CMK (cell line): ENCODE measurements around the gene ITPR3.

Source experiments
- DNase-seq: peaks from one replicate; pipeline ENCODE4 v3.0.0-alpha.2; 2010; ENCODE audit warnings: low read depth

ITPR3 gene

DNA sequence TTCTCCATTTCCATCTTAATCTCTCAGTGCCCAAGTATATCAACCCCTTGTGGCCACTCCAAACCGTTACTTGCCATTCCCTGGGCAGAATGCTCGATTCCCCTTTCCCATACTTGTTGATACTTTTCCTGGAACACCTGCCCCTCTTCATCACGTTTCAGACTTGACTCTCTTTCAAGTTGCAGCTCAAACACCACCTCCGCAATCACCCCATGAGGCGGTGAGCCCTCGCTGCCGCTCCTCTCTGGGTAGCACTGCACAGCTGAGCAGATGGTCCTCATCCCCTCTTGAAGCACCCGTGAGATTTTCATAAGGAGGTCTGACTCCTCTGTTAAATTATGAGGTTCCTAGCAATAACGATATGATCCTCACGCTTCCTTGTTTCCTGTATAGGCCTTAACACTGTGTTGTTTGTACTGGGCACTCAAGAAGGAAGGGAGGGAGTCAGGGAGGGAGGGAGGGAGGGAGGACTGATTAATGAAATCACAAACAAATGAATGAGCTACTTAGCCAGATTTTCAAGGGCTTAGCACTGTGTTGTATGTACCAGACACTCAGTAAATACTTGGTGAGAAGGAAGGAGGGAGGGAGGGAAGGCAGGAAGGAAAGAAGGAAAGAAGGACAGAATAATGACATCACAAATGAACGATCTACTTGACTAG, 98.3 kb downstream of the ITPR3 start:
- DNase-seq, result no peak

DNA sequence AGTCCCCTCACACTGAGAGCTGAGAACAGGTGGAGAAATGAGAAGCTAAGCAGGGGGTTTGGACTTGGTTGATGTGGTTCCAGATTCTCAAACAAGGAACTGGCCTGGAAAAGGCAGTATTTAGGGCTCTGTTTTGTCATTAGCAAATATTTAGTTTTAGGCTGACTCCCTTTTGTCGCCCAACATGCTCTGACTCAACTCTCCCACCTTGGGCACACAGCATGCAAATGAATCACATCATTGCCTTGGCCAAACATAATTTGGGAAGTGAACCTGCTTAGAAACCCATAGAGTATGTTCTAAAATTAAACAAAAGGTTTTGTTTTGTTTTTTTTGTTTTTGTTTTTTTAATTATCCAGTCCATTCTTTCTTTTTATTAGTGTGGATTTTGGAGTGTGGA, 99.9 kb downstream of the ITPR3 start:
- no peak for DNase-seq

DNA sequence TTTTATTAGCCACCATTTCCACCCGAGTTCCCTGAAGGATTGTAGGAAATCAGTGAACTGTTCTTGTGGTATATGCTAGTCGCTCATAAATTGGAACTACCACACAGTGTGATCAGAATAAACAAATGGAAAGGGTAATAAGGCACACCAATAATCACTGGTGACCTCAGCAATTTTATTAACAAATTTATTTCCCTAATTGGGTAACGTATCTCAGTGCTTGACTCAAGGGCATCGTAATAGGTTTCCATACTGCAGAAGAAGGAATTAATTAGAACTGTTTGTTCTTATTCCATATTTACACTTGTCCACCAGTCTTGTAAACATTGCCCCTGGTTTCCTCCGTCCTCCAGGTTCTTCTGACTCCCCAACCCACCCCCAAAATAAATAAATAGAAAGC, 100.4 kb downstream of the ITPR3 start:
- DNase-seq, result no peak

DNA sequence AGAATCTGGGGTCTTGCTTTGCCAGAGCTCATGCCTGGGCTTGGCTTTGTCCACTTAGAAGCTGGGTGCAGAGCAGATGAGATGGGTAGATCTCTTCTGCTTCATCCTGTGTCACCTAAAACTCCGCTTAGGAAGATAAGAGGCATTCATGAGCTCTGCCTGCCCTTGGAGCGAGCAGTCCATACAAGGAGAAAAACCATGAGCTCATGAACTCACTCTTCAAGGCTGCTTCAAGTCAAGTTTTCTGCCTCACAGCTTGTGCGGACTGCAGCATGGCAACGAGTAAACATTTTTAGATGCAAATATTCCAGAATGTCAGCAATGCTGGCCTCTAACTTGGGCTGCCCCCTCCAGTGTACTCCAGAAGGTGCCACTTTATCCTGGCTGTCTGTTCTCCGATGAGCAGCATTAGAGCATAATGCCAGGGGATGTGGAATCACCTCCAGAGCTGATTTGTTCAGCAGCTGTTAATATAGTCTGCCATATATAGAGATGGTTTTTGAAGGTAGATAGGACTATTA, 101.0 kb downstream of the ITPR3 start:
- DNase-seq, result no peak

DNA sequence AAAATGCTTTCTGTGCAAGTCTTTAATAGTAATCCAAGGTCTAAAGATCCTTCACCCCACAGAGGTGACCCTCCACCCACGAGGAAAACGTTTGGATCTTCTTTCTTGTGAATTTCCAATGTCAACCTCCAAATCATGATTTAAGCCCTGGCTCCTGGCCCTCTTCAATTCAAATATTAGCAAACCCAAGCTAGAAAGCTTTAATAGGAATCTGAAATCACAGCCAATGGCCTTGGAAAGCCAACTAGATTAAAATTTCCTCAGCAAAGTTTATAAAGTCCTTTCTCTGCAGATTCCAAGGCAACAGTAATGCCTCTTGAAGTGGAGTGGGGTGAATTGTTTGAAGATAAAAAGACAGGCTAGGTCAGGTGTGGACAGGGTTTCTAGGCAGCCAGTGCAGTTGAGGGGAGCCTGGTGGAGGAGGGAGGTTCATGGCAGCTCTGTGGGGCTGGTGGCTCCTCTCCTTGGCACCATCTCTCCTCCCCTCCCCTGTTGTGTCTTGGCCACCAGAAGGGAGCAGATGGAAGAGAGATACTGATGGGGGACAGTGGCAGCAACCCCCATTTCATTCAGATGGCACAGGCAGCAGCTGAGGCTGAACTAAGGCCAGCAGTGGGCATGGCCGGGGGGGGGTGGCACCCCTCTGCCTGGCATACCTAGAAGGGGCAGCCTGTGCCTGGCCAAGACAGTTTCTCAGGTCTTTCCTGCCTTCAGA, 102.4 kb downstream of the ITPR3 start:
- no peak for DNase-seq

DNA sequence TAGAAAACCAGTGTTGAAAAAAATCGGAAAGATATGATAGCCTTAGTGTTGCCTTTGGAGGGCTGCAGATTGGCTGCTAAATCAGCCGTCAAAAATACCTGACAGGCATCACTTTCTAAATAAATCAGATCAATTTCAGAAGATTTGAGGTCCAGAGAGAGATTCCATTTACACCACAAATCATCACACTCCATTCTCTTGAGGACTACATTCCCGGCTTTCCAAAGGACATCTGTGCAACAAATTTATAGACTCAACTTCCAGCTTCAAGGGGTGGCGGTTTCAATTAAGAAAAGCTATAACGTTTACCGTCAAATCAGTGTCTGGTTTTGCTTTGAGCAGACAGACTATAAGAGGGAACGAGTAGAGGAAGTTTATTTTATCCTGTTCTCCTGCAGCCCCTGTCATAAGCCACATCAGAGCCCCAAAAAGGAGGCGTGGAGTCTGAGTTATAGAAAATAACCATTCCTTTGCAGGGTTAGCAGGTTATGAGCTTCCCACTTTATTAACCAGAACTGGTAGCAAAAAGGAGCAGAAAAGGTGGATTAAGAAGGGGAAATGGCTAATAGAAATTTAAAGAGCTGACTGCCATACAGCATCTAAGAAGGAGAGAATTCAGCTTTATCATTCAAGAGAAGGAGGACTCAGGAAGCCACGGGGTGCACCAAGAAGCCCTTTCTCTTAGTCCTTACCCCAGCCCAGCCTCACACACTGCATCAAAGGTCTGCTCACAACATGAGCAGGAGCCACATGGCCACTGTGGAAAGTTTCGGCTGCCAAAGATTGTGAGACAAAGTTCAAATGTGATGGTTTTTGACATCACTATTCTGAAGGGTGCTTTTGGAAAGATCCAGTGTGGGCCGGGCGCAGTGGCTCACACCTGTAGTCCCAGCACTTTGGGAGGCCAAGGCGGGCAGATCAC, 103.2 kb downstream of the ITPR3 start:
- no peak for DNase-seq

DNA sequence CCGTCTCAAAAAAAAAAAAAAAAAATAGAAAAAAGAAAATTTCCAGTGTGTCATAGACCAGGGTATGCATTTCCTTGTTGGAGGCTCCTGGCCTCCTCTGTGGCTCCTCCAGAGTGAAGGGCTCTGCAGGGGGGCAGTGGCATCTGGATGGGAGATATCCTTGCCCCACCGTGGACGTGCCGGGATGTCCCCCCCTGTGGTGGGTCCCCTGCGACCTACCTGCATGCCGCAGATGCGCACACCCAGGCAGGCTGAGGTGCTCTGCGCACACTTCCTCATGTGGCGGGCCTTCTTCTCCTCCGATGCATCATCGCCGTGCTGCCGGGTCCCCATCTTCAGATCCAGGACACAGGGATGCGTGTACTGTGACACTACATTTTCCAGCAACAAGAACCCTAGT, 104.1 kb downstream of the ITPR3 start:
- no peak for DNase-seq

DNA sequence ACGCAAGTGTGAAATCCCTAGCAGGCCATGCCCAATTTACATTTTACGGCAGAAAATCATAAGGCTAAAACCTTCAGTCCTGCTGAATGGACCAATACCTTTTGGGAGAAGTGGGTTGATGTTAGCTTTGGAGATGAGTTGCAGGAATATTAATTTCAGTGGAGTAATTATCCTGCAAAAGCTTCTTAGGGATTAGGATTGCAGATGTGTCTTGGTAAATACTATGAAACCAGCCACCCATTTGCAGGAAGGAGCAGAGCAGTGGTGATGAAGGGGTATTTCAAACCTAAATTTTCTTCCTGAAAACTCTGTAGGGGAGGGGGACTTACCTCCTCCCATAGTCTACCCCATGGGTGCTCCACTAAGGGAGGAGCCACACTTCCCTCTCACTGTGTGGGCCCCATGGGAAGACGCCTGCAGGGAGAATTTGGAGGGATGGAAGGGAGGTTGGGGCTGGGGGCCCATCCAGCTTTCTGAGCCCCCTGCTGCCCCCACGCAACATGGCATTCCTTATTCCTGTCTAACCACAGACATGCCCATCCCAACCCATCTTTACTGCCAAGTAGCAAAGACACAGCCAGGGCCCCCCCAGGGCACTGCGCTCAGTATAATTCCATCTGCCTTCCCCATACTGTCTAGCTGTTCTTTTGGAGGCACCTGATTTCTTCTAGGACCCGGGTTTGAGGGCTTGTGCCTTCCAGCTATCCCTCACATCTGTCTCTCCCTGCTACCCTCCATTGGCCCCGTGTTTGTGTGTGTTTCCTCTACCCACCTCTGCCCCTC, 105.0 kb downstream of the ITPR3 start:
- DNase-seq, result no peak

DNA sequence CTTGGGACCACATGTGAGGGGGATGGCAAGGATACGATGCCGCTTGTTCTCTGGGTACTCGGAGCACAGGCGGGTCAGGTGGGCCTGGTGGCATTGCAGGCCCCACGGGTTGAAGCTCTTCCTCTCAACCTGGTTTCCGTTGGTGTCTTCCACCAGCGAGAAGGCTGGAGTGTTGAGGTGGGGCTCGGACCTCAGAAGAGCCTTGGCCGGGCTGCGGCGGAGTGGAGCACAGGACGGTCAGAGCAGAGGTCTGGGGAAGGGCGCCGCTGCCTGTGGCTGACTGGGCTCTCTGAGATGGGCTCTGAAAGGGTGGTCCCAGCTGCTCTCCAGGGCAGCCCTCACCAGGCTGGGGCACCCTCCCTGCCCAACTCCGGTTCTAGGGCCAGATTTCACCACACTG, 105.6 kb downstream of the ITPR3 start:
- DNase-seq, result no peak

DNA sequence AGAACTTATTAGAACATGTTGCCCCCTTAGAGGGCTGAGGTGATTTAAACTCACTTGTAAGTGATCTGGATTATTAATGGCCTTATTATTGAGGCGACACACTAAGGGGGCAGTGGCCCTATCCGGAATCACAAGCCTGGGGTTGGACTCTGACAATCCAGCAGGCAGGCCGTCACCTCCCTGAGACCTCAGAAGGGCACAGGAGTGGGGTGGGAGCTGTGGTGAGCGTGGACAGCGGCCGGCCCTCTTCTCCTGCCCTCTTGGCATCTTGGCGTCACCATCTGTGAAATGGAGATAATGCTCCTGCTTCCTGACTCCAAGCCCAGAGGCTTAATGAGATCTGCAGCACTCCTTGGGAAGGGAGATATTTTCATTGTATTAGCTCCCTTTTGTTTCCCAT, 106.0 kb downstream of the ITPR3 start:
- DNase-seq, result no peak

DNA sequence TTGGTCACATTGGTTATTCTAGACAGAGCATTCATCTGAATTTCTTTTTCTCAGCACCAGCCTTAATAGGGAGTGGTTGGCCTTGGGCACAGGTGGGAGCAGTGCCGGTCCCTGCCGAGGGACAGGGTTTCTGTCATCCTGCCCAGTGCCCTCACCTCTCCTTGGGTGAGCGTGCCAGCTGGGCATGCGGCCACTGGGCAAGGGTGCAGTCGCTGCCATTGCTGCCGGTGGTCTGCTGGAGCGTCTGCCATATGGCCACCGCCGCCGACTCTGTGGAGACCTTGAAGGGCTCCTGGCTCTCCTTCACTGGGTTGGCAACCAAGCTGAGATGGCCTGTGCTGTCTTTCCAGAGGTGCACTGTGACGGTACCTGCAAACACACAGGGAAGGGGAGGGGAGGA, 106.8 kb downstream of the ITPR3 start:
- no peak for DNase-seq

DNA sequence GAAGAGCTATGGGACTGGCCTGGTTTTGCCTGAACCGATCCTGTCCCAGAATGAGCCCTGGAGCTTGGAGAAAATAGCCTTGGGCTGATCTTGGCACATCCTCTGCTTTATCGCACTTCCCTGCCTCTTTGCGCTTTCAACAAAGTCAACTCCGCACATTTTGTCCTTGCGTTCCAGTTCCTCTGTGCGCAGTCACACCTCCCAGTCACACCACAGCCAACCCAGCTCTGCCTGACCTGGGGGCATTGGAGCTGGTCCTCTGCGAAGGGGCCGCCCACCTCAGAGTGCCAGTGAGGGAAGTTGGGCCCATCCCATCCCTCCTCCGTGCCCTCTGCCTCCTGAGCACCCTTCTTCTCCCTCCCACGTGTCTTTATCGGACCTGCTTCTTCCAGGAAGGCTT, 107.3 kb downstream of the ITPR3 start:
- DNase-seq, result no peak

DNA sequence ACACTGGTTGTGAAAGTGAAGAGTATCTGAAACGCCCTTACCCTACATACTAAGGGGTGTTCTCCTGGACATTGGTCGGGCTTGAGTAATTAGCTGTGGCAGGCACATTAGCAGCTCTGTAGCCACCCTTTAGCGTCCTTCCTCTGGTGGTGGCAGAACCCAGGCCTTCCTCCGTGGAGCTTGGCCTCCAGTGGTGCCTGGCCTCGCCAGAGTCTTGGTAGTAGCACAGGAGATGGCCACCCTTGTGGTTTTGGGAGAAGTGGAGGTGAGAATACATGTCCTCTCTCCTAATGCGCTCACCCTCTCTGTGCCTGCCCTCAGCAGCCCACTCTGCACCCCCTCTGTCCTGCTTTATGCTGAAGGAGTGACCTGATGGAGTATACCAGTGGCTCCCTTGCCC, 107.9 kb downstream of the ITPR3 start:
- no peak for DNase-seq

DNA sequence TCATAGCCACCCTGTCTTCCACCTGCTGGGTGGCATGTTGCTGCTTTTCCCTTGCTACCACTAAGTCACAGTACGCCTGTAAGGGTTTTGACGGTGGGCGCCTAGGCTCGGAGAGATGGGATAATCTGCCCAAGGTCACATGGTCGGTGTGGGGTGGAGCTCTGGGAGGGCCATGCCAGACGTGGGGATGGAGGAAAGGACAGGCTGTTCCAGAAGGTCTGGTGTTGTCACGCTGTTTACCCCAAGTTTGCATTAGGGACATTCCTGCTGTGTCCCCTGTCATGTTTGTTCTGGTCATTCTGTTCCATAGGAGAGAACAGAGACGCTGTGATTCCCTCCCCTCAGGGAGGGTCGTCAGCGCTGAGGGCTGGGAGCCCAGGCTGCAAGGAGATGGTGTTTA, 109.5 kb downstream of the ITPR3 start:
- DNase-seq, result no peak

DNA sequence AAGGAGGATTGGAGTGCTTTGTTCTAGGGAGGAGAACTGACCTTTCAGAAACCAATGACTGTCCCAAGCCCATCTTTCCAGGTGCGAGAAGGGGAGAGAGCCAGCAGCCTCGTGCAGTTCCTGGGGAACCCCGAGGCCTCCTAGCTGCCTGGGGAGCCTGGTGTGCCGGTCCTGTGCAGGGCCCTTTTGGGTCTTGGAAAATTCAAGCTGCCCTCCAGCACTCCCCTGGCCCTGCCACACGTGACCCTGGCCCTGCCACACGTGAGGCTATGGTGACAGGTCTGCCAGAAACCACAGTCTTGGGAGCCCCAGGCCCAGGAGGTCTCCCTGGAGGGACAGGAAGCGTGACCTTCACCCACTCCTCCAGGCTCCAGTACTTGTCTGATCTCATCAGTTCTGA, 109.9 kb downstream of the ITPR3 start:
- no peak for DNase-seq

DNA sequence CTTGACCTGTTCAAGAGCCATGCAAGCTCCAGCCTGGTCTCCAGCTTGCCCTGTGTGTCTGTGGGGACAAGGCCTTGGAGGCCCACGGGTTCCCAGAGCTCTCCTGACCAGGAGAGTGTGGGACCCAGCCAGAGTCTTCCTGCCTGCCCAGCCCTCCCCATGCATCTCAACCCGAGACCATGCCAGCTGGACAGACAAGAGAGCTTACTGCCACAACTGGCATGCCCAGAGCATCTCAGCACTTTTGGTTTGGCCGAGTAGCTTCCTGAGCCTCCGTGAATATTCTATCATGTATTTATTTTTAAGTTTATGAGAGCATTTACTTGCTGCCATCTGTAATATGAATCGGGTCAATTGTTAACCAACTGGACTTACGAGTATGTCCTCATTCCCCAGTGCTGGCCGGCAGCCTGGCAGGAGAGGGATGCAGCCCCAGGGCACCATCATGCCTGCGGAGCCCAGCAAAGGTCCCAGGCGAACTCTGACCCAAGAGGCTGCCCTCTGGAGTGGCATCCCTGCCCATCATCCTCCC, 110.7 kb downstream of the ITPR3 start:
- DNase-seq, result no peak

DNA sequence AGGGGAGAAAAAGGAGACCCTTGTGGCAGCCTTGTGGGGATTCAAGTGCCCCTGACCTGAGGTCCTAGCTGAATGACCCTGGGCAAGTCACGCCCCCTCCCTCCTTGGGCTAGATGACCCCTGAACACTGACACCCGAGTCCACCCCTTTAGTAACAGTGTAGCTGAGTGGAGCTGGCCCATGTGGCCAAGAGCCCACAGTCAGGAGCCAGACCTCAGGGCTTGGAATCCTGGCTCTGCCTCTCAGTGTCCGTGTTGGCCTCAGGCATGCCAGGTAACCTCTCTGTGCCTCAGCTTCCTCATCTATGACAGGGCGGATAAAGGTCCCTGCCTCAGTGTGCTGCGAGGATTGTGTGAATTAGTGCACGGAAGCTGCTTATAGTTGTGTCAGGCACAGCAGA, 111.3 kb downstream of the ITPR3 start:
- no peak for DNase-seq

DNA sequence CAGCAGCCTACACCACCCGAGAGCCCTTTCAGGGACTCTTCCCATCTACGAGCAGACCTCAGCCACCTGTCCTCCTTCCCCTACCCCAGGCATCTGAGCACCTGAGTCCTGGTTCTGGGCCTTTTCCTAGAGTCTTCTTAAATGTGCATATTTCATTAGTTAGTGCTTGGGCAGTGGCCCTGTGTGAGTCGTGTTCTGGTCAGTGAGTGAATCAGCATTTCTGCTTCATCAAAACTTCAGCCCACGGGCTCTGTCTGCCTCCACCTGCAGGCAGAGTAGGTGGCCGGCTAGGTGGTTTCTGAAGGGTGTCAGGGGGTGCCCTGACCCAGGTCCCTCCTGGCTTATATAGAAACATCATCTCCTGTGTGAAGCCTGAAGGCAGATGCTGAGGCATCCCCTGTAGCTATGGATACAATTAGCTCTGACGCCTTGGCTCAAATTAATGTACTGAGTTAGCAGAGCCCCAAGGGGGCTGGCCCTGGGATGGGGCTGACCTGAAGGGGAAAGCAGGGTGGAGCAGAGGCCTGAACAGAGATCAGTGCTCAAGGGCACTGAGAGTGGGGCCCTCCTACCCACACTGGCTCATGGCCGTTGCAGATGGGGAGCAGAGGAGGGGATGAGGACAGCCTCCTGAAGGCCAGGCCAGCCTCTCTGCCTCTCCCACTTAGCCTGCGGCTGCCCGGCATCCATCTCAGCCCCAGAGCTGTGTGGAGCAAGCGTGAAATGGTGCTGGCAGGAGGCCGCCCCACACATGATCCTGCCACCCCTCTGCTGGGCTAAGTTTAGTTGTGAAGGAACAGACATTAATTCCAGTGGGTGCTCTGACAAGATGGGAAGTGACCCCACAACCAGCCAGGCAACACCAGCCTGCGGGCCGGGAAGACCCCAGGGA, 111.9 kb downstream of the ITPR3 start:
- no peak for DNase-seq

DNA sequence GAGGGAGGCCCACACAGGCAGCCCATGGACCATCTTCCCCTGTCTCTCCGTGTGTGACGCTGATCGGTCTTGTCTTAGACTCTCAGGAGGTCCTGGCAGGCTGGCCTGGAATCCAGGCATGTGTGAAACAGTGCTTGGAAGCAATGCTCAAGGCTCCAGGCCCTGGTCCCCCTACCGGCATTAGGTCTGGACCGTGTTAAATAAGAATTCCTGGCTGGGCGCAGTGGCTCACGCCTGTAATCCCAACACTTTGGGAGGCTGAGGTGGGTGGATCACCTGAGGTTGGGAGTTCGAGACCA, 112.5 kb downstream of the ITPR3 start:
- no peak for DNase-seq

DNA sequence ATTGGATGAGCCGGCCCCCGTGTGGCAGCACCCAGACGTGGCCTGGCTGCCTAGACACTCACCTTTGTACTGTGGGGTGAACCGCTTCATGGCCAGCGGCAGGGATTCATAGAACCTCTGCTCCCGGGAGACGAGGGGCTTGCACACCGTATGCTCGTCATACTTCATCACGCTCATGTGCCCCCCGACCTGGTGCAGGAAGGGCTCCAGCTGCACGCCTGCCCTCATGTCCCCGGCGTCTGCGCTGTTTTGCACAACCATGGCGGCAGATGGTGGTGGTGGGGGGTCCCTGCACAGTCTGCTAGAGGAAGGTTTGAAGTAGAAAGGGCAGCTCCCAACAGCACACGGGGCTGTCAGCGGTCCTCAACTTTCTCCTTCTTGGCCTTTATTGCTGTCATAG, 114.1 kb downstream of the ITPR3 start:
- no peak for DNase-seq
